ENCODE data around the gene MRPL10.
"Not testable (repeated sequence)": the region's sequence is repeated elsewhere in the genome, so short reads cannot be mapped to it uniquely, and the experiment has no call there.

Gene MRPL10

GRCh38 chr17:47789611-47790561 is 41.5 kb downstream of the MRPL10 start:
- DNase-seq (ENCODE audit: low read depth): peak; percentile 37

GRCh38 chr17:47785538-47786123 is 45.7 kb downstream of the MRPL10 start:
- no peak for DNase-seq (ENCODE audit: low read depth)

GRCh38 chr17:47781397-47781796 is 49.9 kb downstream of the MRPL10 start:
- DNase-seq (ENCODE audit: low read depth): no peak

GRCh38 chr17:47778184-47778635 is 53.1 kb downstream of the MRPL10 start:
- DNase-seq (ENCODE audit: low read depth): no peak

- DNase-seq (ENCODE audit: low read depth): no peak
These were observed 54.8 kb downstream of the MRPL10 start for GRCh38 chr17:47776330-47777197.

- DNase-seq (ENCODE audit: low read depth): no peak
These were observed 56.3 kb downstream of the MRPL10 start for GRCh38 chr17:47774987-47775580.

GRCh38 chr17:47774331-47774730 is 57.0 kb downstream of the MRPL10 start:
- DNase-seq (ENCODE audit: low read depth): no peak

- DNase-seq (ENCODE audit: low read depth): not testable (repeated sequence)
These were observed 57.7 kb downstream of the MRPL10 start for GRCh38 chr17:47773649-47774048.
